HepG2 (cell line): ENCODE data around the gene TNFRSF25. TPM values are rescaled to one million over a fixed set of nuclear protein-coding genes. Genes with fewer than 3 reads are reported as not detected.

ENCODE experiments used
- AGO2 ChIP-seq: fragments of 200-400 bp; formaldehyde crosslinking; optimal IDR thresholded peaks from 2 replicates; pipeline ENCODE3; 2017; ENCODE audit warnings: mild to moderate bottlenecking, low read depth, low read length, moderate library complexity
- DMAP1 ChIP-seq: IDR thresholded peaks from 2 replicates; pipeline ENCODE4 v1.6.1; 2016
- FOSL2 ChIP-seq: sonication (generic); formaldehyde crosslinking; IDR thresholded peaks from 2 replicates; pipeline ENCODE4 v1.4.0; 2020; ENCODE audit warnings: missing genetic modification reagents
- KDM2A ChIP-seq: sonication (generic); formaldehyde crosslinking; IDR thresholded peaks from 2 replicates; pipeline ENCODE4 v1.4.0; 2020; ENCODE audit warnings: low read depth, missing genetic modification reagents, borderline replicate concordance
- LCORL ChIP-seq, 2 experiments: fragments of 450-650 bp in 1 of 2; sonication (generic) in 1 of 2; formaldehyde crosslinking in 1 of 2; IDR thresholded peaks; 2 replicates each; pipeline versions ENCODE4 v1.5.0 to v1.6.1; 2017 to 2020; ENCODE audit warnings: antibody characterized with exemption in 1 of 2, missing genetic modification reagents in 1 of 2
- MEIS1 ChIP-seq: sonication (generic); formaldehyde crosslinking; IDR thresholded peaks from 2 replicates; pipeline ENCODE4 v1.9.0; 2021; ENCODE audit warnings: mild to moderate bottlenecking, missing genetic modification reagents, moderate library complexity, borderline replicate concordance
- MXI1 ChIP-seq: IDR thresholded peaks from 3 replicates; pipeline ENCODE4 v1.6.1; 2012; ENCODE audit warnings: low read depth, low read length, inconsistent platforms, borderline replicate concordance
- MYC ChIP-seq: sonication (generic); formaldehyde crosslinking; IDR thresholded peaks from 2 replicates; pipeline ENCODE4 v1.9.0; 2021; ENCODE audit warnings: missing genetic modification reagents, borderline replicate concordance
- RAD21 ChIP-seq: fragments of 450-650 bp; formaldehyde crosslinking; IDR thresholded peaks from 2 replicates; pipeline ENCODE4 v1.5.0; 2020; ENCODE audit warnings: mild to moderate bottlenecking
- SMAD3 ChIP-seq: sonication (generic); formaldehyde crosslinking; IDR thresholded peaks from 2 replicates; pipeline ENCODE4 v1.4.0; 2020; ENCODE audit warnings: missing genetic modification reagents
- SMC3 ChIP-seq: IDR thresholded peaks from 2 replicates; pipeline ENCODE4 v1.6.1; 2011; ENCODE audit warnings: low read length, improper control_type of control experiment
- SP4 ChIP-seq: sonication (generic); formaldehyde crosslinking; IDR thresholded peaks from 2 replicates; pipeline ENCODE4 v1.8.1; 2023; ENCODE audit warnings: mild to moderate bottlenecking, missing genetic modification reagents
- TCF7L2 ChIP-seq: IDR thresholded peaks from 2 replicates; pipeline ENCODE4 v1.6.1; 2011; ENCODE audit warnings: mild to moderate bottlenecking, low read depth, low read length, moderate library complexity
- ZNF124 ChIP-seq: sonication (generic); formaldehyde crosslinking; IDR thresholded peaks from 2 replicates; pipeline ENCODE4 v1.4.0; 2020; ENCODE audit warnings: missing genetic modification reagents
- polyA plus RNA-seq, 8 experiments: library from polyadenylated mRNA; depleted of rRNA in 3 of 8; stranded (reverse) in 7 of 8; unstranded in 1 of 8; fragments of >200 nt; fragmentation: Illumina TruSeq in 4 of 8; extraction: Trizol in 4 of 8; gene quantifications; 2 replicates each; pipeline versions ENCODE4 v1.2.1 to v1.2.3, GENCODE V29; 2011 to 2016; ENCODE audit warnings: low read depth in 4 of 8, missing spikeins in 1 of 8, mixed read lengths in 1 of 8; ENCODE audit not compliant: insufficient read depth in 1 of 8
- total RNA-seq, 5 experiments: library from RNA; depleted of rRNA; stranded (reverse); fragments of >200 nt; fragmentation: Illumina TruSeq; extraction: Trizol; gene quantifications; 2 replicates each; pipeline ENCODE4 v1.2.3, GENCODE V29; 2016; ENCODE audit warnings: low read depth in 1 of 5
- TF ChIP-seq, protein P1 (sequence below): IDR thresholded peaks from 2 replicates; pipeline ENCODE4 v1.6.1; 2018; ENCODE audit warnings: missing genetic modification reagents, mild to moderate bottlenecking, missing compliant biosample characterization
- TF ChIP-seq, protein P2 (sequence below): sonication (generic); formaldehyde crosslinking; IDR thresholded peaks from 2 replicates; pipeline ENCODE4 v1.5.1; 2020; ENCODE audit warnings: mild to moderate bottlenecking, moderate library complexity, missing genetic modification reagents
- TF ChIP-seq, protein P3 (sequence below): sonication (generic); formaldehyde crosslinking; IDR thresholded peaks from 2 replicates; pipeline ENCODE4 v1.5.0; 2020; ENCODE audit warnings: mild to moderate bottlenecking, missing genetic modification reagents, borderline replicate concordance
- TF ChIP-seq, protein P4 (sequence below): sonication (generic); formaldehyde crosslinking; IDR thresholded peaks from 2 replicates; pipeline ENCODE4 v1.5.0; 2020; ENCODE audit warnings: mild to moderate bottlenecking, missing genetic modification reagents, moderate library complexity

TNFRSF25 gene
- total and polyA plus RNA-seq, 2 of the 13 experiments (the other 11 are each of a cell fraction or from before 2014, with no cell fraction given): 1.4 to 1.5 TPM

DNA sequence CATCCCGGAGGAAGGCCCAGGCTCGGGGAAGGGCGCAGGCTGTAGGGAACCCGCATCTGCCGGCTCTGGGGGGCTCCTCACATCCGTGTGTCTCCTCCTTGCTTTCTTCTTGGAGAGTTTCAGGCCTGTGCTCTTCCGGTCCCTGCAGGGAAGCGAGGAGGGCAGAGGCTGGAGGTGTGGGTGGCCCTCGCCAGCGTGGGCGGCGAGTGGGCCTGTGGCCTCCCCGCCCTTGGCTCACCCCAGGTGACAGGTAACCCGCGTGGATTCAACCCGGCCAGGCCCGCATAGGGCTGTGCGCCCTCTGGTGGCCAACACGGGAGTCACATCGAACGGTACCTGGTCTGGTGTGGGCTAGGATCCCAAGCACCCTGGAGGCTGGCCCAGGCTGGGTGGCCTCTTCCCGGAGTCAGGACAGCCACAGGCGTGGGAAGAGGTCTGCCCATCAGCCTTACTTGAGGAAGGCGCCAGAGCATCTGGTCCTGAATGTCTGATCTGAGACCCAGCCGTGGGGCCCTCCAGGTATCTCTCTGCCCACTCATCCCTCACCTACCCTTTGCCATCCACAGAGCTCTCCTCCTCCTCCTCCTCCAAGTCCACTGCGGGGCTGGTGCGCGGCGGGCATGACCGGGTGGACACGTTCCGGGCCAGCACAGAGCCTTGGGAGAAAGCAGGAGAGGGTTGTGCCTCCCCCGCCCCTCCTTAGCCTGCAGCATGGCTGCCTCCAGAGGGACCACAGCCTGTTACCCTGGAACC is 9.6 kb upstream of the TNFRSF25 start (continued):
- TF ChIP-seq AGO2 (peak; percentile 28), RAD21 (CRISPR knock-in tag) (peak; percentile 70), ZNF124 (no peak), TCF7L2 (no peak), DMAP1 (no peak), SMC3 (peak; percentile 15; the same call in 1 of the 2 replicates), SMAD3 (CRISPR knock-in tag) (no peak), MEIS1 (CRISPR knock-in tag) (no peak), MYC (CRISPR knock-in tag) (0 out of 2 replicates have a peak, but pooled peaks have one; percentile 45), LCORL (IDR thresholded peaks at IDR 0.05) (no peak), LCORL (CRISPR knock-in tag; IDR thresholded peaks at IDR 0.05) (0 out of 2 replicates have a peak, but pooled peaks have one; percentile 32), SP4 (CRISPR knock-in tag) (peak; percentile 48; the same call in 1 of the 2 replicates), FOSL2 (CRISPR knock-in tag) (peak; percentile 20; the same call in 1 of the 2 replicates), MXI1 (0 out of 3 replicates have a peak, but pooled peaks have one; percentile 15), KDM2A (CRISPR knock-in tag) (peak; percentile 54; the same call in 1 of the 2 replicates)
- TF ChIP-seq, protein P1, sequence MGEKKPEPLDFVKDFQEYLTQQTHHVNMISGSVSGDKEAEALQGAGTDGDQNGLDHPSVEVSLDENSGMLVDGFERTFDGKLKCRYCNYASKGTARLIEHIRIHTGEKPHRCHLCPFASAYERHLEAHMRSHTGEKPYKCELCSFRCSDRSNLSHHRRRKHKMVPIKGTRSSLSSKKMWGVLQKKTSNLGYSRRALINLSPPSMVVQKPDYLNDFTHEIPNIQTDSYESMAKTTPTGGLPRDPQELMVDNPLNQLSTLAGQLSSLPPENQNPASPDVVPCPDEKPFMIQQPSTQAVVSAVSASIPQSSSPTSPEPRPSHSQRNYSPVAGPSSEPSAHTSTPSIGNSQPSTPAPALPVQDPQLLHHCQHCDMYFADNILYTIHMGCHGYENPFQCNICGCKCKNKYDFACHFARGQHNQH: 0 out of 2 replicates have a peak, but pooled peaks have one; percentile 25
- TF ChIP-seq, protein P2, sequence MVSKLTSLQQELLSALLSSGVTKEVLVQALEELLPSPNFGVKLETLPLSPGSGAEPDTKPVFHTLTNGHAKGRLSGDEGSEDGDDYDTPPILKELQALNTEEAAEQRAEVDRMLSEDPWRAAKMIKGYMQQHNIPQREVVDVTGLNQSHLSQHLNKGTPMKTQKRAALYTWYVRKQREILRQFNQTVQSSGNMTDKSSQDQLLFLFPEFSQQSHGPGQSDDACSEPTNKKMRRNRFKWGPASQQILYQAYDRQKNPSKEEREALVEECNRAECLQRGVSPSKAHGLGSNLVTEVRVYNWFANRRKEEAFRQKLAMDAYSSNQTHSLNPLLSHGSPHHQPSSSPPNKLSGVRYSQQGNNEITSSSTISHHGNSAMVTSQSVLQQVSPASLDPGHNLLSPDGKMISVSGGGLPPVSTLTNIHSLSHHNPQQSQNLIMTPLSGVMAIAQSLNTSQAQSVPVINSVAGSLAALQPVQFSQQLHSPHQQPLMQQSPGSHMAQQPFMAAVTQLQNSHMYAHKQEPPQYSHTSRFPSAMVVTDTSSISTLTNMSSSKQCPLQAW: peak; percentile 62
- TF ChIP-seq, protein P3, sequence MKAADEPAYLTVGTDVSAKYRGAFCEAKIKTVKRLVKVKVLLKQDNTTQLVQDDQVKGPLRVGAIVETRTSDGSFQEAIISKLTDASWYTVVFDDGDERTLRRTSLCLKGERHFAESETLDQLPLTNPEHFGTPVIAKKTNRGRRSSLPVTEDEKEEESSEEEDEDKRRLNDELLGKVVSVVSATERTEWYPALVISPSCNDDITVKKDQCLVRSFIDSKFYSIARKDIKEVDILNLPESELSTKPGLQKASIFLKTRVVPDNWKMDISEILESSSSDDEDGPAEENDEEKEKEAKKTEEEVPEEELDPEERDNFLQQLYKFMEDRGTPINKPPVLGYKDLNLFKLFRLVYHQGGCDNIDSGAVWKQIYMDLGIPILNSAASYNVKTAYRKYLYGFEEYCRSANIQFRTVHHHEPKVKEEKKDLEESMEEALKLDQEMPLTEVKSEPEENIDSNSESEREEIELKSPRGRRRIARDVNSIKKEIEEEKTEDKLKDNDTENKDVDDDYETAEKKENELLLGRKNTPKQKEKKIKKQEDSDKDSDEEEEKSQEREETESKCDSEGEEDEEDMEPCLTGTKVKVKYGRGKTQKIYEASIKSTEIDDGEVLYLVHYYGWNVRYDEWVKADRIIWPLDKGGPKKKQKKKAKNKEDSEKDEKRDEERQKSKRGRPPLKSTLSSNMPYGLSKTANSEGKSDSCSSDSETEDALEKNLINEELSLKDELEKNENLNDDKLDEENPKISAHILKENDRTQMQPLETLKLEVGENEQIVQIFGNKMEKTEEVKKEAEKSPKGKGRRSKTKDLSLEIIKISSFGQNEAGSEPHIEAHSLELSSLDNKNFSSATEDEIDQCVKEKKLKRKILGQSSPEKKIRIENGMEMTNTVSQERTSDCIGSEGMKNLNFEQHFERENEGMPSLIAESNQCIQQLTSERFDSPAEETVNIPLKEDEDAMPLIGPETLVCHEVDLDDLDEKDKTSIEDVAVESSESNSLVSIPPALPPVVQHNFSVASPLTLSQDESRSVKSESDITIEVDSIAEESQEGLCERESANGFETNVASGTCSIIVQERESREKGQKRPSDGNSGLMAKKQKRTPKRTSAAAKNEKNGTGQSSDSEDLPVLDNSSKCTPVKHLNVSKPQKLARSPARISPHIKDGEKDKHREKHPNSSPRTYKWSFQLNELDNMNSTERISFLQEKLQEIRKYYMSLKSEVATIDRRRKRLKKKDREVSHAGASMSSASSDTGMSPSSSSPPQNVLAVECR (CRISPR knock-in tag): peak; percentile 36; the same call in 1 of the 2 replicates
- TF ChIP-seq, protein P4, sequence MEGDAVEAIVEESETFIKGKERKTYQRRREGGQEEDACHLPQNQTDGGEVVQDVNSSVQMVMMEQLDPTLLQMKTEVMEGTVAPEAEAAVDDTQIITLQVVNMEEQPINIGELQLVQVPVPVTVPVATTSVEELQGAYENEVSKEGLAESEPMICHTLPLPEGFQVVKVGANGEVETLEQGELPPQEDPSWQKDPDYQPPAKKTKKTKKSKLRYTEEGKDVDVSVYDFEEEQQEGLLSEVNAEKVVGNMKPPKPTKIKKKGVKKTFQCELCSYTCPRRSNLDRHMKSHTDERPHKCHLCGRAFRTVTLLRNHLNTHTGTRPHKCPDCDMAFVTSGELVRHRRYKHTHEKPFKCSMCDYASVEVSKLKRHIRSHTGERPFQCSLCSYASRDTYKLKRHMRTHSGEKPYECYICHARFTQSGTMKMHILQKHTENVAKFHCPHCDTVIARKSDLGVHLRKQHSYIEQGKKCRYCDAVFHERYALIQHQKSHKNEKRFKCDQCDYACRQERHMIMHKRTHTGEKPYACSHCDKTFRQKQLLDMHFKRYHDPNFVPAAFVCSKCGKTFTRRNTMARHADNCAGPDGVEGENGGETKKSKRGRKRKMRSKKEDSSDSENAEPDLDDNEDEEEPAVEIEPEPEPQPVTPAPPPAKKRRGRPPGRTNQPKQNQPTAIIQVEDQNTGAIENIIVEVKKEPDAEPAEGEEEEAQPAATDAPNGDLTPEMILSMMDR: peak; percentile 94
